Spinal cord (tissue), 10 donors: Measurements from ENCODE around the gene RHOT1. TPM values are rescaled to one million over a fixed set of nuclear protein-coding genes. Genes with fewer than 3 reads are reported as not detected.

Experiments
- DNase-seq, 6 donors: peaks; one replicate each; pipeline versions ENCODE4 v3.0.0 to v3.0.0-alpha.2; 2013 to 2015; ENCODE audit warnings: low spot score in 6 of 6, low read depth in 4 of 6
- H3K27ac ChIP-seq: one replicate; pipeline ENCODE4 v1.5.1; 2013; ENCODE audit warnings: low read depth, low read length, control low read depth
- H3K27me3 ChIP-seq: one replicate; pipeline ENCODE4 v1.6.1; 2013; ENCODE audit warnings: low read length; ENCODE audit not compliant: control insufficient read depth, insufficient read depth
- H3K36me3 ChIP-seq: one replicate; pipeline ENCODE4 v1.6.1; 2013; ENCODE audit warnings: low read length; ENCODE audit not compliant: control insufficient read depth, insufficient read depth
- H3K4me1 ChIP-seq: one replicate; pipeline ENCODE4 v1.6.1; 2013; ENCODE audit warnings: low read length; ENCODE audit not compliant: control insufficient read depth, insufficient read depth
- H3K4me3 ChIP-seq: one replicate; pipeline ENCODE4 v1.5.1; 2013; ENCODE audit warnings: low read depth, low read length, control low read depth
- H3K9me3 ChIP-seq: one replicate; pipeline ENCODE4 v1.6.1; 2013; ENCODE audit warnings: low read length; ENCODE audit not compliant: control insufficient read depth, insufficient read depth
- WGBS: methylation state at CpG from one replicate; pipeline ENCODE4 v1.1.5; 2013; ENCODE audit warnings: missing lambda C conversion rate; ENCODE audit not compliant: insufficient coverage; 5-methylcytosine and 5-hydroxymethylcytosine counted together
- polyA plus RNA-seq, 2 donors: library from polyadenylated mRNA; unstranded; fragments of 120-200 nt; gene quantifications; one replicate each; pipeline ENCODE4 v1.2.1, GENCODE V29; 2013; ENCODE audit not compliant: insufficient read length in 2 of 2
- small RNA-seq: library from RNA; depleted of rRNA; stranded (forward); fragments of <200 nt; gene quantifications from one replicate; pipeline ENCODE3, GENCODE V24; 2014; ENCODE audit warnings: low replicate concordance
- total RNA-seq, 2 donors: library from RNA; depleted of rRNA in 1 of 2; stranded (reverse); fragments of 120-200 nt in 1 of 2; fragments of >200 nt in 1 of 2; gene quantifications; one replicate each; pipeline versions ENCODE4 v1.2.3 to v1.2.4, GENCODE V29; 2013 to 2014
- donor health status: healthy.

The RHOT1 gene
- total and polyA plus RNA-seq, 4 donors = 53.0 to 114 (median 62.1) TPM

DNA sequence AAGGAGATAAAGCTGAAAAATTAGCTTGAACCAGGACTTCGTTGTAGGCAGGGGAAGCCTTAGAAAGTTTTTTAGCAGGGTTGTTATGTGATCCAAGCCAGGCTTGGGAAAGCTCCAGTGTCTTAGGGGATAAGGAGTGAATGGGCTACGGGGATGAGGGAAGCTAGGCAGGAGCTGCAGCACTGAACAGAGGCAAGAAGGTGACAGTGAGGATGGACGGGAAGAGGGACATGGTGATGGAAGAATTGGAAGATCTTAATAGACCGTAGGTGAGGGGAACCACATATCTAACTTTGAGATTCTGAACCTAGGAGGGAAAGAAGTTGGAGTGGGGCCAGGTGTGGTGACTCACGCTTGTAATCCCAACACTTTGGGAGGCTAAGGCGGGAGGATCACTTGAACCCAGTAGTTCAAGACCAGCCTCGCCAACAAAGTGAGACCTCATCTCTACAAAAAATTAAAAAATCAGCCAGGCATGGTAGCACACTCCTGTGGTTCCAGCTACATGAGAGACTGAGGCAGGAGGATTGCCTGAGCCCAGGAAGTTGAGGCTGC is 126.5 kb downstream of the RHOT1 start:
- H3K4me1 ChIP-seq = peaks cover 60% of the 10 kb centered on the region
- no peak for DNase-seq
- no peaks in the 10 kb centered on the region for H3K27me3 ChIP-seq
- WGBS = 78% methylated on average over 5 of the region's 7 CpGs
- H3K36me3 ChIP-seq = peaks cover 5% of the 10 kb centered on the region
- H3K9me3 ChIP-seq = no peaks in the 10 kb centered on the region
- no peak overlapping the region for H3K27ac ChIP-seq
- H3K4me3 ChIP-seq = no peak overlapping the region

DNA sequence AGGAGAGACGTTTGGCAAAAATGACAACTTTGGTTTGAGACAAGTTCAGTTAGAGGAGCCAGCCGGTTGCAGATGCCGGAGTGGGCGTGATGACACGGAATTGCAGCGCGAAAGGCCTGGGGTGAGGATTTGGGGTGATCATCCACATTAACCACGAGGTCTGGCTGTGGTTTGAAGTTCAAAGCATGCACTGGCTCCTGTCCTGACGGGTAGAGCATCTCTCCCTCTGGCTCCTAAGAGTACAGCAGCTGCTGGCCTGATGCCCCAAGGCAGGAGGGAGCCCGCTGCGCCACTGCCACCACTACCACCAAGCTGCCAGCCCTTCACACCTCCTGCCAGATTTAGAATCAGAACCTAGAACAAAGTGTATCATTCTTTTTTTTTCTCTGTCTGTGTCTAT is 127.1 kb downstream of the RHOT1 start:
- Histone ChIP-seq H3K9me3 (no peaks in the 10 kb centered on the region), H3K4me3 (no peak overlapping the region), H3K27ac (no peak overlapping the region), H3K27me3 (no peaks in the 10 kb centered on the region), H3K36me3 (peaks cover 5% of the 10 kb centered on the region), H3K4me1 (peaks cover 60% of the 10 kb centered on the region)
- peak in 1 of 6 donors; percentile 77 for DNase-seq
- 49% methylated on average over 11 of the region's 11 CpGs for WGBS

DNA sequence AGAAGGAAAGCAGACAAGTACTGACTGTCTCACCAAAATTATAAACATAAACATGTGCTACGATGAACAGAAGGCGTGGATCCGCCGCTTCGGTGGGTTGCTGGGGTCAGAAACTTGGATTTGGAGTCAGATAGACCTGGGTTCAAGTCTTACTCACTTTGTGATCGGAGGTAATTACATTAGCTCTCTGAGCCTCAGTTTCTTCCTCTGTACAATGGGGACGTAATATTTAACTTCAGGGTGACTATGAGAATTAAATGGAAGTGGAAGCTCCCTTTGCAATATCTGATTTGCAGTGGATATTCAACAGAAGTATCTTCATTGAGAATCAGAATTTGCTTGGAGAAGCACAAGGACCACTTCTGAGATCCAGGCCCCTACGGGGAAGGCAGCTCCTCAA is 129.5 kb downstream of the RHOT1 start:
- 94% methylated on average over 3 of the region's 8 CpGs for WGBS
- no peak for DNase-seq
- H3K36me3 ChIP-seq = peaks cover 11% of the 10 kb centered on the region
- no peaks in the 10 kb centered on the region for H3K27me3 ChIP-seq
- peaks cover 71% of the 10 kb centered on the region for H3K4me1 ChIP-seq
- H3K27ac ChIP-seq = no peak overlapping the region
- H3K4me3 ChIP-seq = no peak overlapping the region
- H3K9me3 ChIP-seq = no peaks in the 10 kb centered on the region

DNA sequence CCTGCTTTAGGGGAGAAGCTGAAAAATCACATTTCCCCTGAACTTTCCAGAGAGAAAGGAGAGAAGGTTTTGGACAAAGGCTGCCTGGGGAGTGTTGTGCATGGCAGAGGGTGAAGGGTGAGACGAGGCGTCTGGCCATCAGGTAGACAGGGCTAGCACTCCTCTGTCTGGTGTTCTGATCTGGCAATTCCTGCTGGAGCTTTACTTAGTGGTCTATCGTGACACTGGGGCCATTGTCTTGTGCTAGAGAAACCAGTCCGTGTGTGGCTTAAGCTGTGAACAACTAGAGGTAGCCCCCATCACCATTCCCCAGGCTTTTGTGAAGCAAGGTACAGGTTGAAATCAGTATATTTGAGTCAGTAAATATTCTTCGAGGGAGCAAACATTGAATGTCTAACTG is 131.8 kb downstream of the RHOT1 start:
- no peak overlapping the region for H3K4me3 ChIP-seq
- no peak for DNase-seq
- no peaks in the 10 kb centered on the region for H3K27me3 ChIP-seq
- 54% methylated on average over 2 of the region's 5 CpGs for WGBS
- peaks cover 14% of the 10 kb centered on the region for H3K36me3 ChIP-seq
- no peak overlapping the region for H3K27ac ChIP-seq
- H3K9me3 ChIP-seq = no peaks in the 10 kb centered on the region
- peaks cover 61% of the 10 kb centered on the region for H3K4me1 ChIP-seq

DNA sequence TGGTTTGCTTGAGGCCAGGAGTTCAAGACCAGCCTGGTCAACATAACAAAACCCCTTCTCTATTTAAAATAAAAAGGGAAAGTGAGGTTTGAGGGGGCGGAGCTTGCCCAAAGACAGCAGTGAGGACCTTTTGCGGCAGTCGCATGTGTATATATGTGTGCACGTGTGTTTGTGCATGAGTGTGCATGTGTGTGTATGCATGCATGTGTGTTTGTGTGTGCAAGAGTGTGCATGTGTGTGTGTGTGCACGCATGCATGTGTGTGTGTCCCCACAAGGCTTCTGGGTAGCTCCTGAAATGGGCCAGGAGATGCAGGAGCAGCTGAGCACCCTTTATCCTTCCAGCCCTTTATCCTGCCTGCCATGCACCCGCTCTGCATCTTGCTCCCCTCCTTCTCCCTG is 132.3 kb downstream of the RHOT1 start:
- Histone ChIP-seq H3K36me3 (peaks cover 14% of the 10 kb centered on the region), H3K9me3 (no peaks in the 10 kb centered on the region), H3K4me1 (peaks cover 63% of the 10 kb centered on the region), H3K4me3 (no peak overlapping the region), H3K27ac (no peak overlapping the region), H3K27me3 (no peaks in the 10 kb centered on the region)
- WGBS = 71% methylated on average over 5 of the region's 6 CpGs
- DNase-seq = no peak

Small RNAs within 50 kb of the gene (small RNA-seq; reads per million reads assigned to genes)
- gene UBL5P2 = 0.10 reads per million

Other genes starting within 250 kb of the RHOT1 start
- 10 to 100 TPM; 38.1 to 64.8 TPM for gene UTP6, start 240.8 kb upstream of the RHOT1 start, total RNA-seq
- 10 to 100 TPM; 59.4 to 71.4 TPM for gene UTP6, start 240.8 kb upstream of the RHOT1 start, polyA plus RNA-seq
- gene SUZ12, start 205.5 kb upstream of the RHOT1 start, total RNA-seq = 10 to 100 TPM; 17.3 to 39.4 TPM
- 10 to 100 TPM; 23.7 to 27.8 TPM for gene SUZ12, start 205.5 kb upstream of the RHOT1 start, polyA plus RNA-seq
- gene LRRC37B, start 135.1 kb upstream of the RHOT1 start, total RNA-seq = 10 to 100 TPM; 29.8 to 41.5 TPM
- 10 to 100 TPM; 47.2 to 51.9 TPM for gene LRRC37B, start 135.1 kb upstream of the RHOT1 start, polyA plus RNA-seq
- gene RHBDL3, start 123.3 kb downstream of the RHOT1 start, total RNA-seq = 10 to 100 TPM in 1 of 2 donors, 1 to 10 TPM in 1; 8.9 to 14.1 TPM
- 10 to 100 TPM; 35.1 to 43.7 TPM for gene RHBDL3, start 123.3 kb downstream of the RHOT1 start, polyA plus RNA-seq
- gene C17orf75, start 199.7 kb downstream of the RHOT1 start, total RNA-seq = 10 to 100 TPM; 34.7 to 50.8 TPM
- gene C17orf75, start 199.7 kb downstream of the RHOT1 start, polyA plus RNA-seq = 10 to 100 TPM; 42.7 to 44.0 TPM
- gene ZNF207, start 207.7 kb downstream of the RHOT1 start, total RNA-seq = 100 to 1,000 TPM; 124 to 131 TPM
- gene ZNF207, start 207.7 kb downstream of the RHOT1 start, polyA plus RNA-seq = 100 to 1,000 TPM; 137 to 156 TPM